Smooth muscle cell (in vitro differentiated cells): Measurements from ENCODE around the gene POLR2B. TPM values are rescaled to one million over a fixed set of nuclear protein-coding genes. Genes with fewer than 3 reads are reported as not detected.
A peak's percentile ranks its signal among the peaks of the same experiment; 100 is the strongest.

Experiments
- DNase-seq: peaks from one replicate; lab custom pipeline; 2025; ENCODE audit not compliant: unreplicated experiment; lab: John Stamatoyannopoulos, UW
- H2AFZ ChIP-seq: fragments of 200-600 bp; sonication (generic); 2 replicates; pipeline ENCODE4 v1.6.0; 2016; ENCODE audit warnings: antibody characterized with exemption, low read depth, mild to moderate bottlenecking
- H3F3A ChIP-seq: fragments of 200-600 bp; sonication (generic); 2 replicates; pipeline ENCODE4 v1.6.0; 2017; ENCODE audit warnings: antibody characterized with exemption, low read depth
- H3K27ac ChIP-seq: fragments of 200-600 bp; sonication (generic); 2 replicates; pipeline ENCODE4 v1.5.1; 2016; ENCODE audit warnings: low read depth, mild to moderate bottlenecking
- H3K27me3 ChIP-seq: fragments of 200-600 bp; sonication (generic); 2 replicates; pipeline ENCODE4 v1.6.1; 2016; ENCODE audit warnings: low read depth, mild to moderate bottlenecking
- H3K36me3 ChIP-seq: fragments of 200-600 bp; sonication (generic); 2 replicates; pipeline ENCODE4 v1.5.1; 2016; ENCODE audit warnings: low read depth
- H3K4me1 ChIP-seq: fragments of 200-600 bp; sonication (generic); 2 replicates; pipeline ENCODE4 v1.5.1; 2016; ENCODE audit warnings: low read depth
- H3K4me2 ChIP-seq: fragments of 200-600 bp; sonication (generic); 2 replicates; pipeline ENCODE4 v1.6.0; 2016; ENCODE audit warnings: mild to moderate bottlenecking
- H3K4me3 ChIP-seq: fragments of 200-600 bp; sonication (generic); 2 replicates; pipeline ENCODE4 v1.5.1; 2016; ENCODE audit warnings: mild to moderate bottlenecking
- H3K79me2 ChIP-seq: fragments of 200-600 bp; sonication (generic); 2 replicates; pipeline ENCODE4 v1.6.0; 2016; ENCODE audit warnings: low read depth, mild to moderate bottlenecking
- H3K9ac ChIP-seq: fragments of 200-600 bp; sonication (generic); 2 replicates; pipeline ENCODE4 v1.6.0; 2016; ENCODE audit warnings: low read depth
- H3K9me3 ChIP-seq: fragments of 200-600 bp; sonication (generic); replicated peaks from 2 replicates; pipeline ENCODE4 v1.5.1; 2016; ENCODE audit warnings: low read depth
- H4K20me1 ChIP-seq: fragments of 200-600 bp; sonication (generic); 2 replicates; pipeline ENCODE4 v1.6.0; 2016; ENCODE audit warnings: low read depth
- WGBS: methylation state at CpG from one replicate; pipeline ENCODE4 v1.1.7; 2016; ENCODE audit warnings: low lambda C conversion rate; 5-methylcytosine and 5-hydroxymethylcytosine counted together
- polyA plus RNA-seq: library from polyadenylated mRNA; unstranded; fragments of >200 nt; fragmentation: Nextera tagmentation; extraction: Ambion mirVana; gene quantifications from 2 replicates; pipeline ENCODE4 v1.2.1, GENCODE V29; 2016
- total RNA-seq: library from RNA; depleted of rRNA; stranded (reverse); fragments of >200 nt; gene quantifications from 2 replicates; pipeline ENCODE4 v1.2.3, GENCODE V29; 2014
- TF ChIP-seq, protein P1 (sequence below): fragments of 200-600 bp; sonication (generic); IDR thresholded peaks from 2 replicates; pipeline ENCODE4 v1.5.1; 2017; ENCODE audit warnings: borderline replicate concordance, mild to moderate bottlenecking, antibody characterized with exemption; ENCODE audit not compliant: insufficient read depth, poor library complexity, severe bottlenecking

POLR2B gene
- total and polyA plus RNA-seq, 2 experiments from 2014 or later, result 39.7 to 111 TPM

DNA sequence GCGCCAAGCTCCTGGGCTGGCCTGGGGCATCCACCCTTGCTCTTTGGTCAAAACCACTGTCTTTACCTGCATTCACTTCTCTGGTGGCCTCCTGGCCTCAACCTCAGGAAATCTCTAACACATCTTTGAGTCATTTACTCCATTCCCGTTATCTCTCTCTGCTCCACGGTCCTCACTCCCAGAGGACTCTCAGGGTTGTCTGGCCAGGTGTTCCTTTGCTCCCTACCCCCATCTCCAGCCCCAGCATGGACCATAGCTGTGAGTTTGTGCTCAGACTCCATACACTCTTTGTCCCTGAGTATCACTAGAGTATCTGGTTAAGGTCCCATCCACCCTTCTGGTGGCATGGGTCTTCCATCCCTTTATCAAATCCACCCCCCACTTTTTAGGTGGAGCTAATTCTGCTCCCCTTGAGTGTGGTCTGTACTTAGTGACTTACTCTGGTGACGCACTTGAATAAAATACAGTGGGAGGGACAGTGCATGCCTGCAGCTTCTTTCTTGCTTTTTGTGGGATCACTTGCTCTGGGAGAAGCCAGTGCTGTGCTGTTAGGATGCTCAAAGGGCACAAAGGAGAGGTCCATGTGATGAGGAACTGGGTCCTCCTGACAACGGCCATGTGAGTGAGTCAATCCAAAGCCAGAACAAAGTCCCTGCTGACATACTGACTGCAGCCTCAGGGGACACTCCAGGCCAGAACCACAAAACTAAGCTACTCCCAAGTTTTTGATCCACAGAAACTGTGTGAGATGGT lies 87.2 kb downstream of the POLR2B start:
- Histone ChIP-seq H3K4me2 (peak overlapping the region; percentile 73), H4K20me1 (no peaks in the 10 kb centered on the region), H3K79me2 (peaks cover 63% of the 10 kb centered on the region), H3K4me1 (peaks cover 11% of the 10 kb centered on the region), H3K27ac (peak overlapping the region; percentile 88), H3K9ac (peak overlapping the region; percentile 53), H3K36me3 (no peaks in the 10 kb centered on the region), H3K27me3 (no peaks in the 10 kb centered on the region), H2AFZ (no peak overlapping the region), H3F3A (peaks cover 80% of the 10 kb centered on the region), H3K9me3 (no peaks in the 10 kb centered on the region), H3K4me3 (no peak overlapping the region)
- TF ChIP-seq, protein P1, sequence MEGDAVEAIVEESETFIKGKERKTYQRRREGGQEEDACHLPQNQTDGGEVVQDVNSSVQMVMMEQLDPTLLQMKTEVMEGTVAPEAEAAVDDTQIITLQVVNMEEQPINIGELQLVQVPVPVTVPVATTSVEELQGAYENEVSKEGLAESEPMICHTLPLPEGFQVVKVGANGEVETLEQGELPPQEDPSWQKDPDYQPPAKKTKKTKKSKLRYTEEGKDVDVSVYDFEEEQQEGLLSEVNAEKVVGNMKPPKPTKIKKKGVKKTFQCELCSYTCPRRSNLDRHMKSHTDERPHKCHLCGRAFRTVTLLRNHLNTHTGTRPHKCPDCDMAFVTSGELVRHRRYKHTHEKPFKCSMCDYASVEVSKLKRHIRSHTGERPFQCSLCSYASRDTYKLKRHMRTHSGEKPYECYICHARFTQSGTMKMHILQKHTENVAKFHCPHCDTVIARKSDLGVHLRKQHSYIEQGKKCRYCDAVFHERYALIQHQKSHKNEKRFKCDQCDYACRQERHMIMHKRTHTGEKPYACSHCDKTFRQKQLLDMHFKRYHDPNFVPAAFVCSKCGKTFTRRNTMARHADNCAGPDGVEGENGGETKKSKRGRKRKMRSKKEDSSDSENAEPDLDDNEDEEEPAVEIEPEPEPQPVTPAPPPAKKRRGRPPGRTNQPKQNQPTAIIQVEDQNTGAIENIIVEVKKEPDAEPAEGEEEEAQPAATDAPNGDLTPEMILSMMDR, result no peak
- 67% methylated on average over 5 of the region's 5 CpGs for WGBS
- DNase-seq, result no peak

DNA sequence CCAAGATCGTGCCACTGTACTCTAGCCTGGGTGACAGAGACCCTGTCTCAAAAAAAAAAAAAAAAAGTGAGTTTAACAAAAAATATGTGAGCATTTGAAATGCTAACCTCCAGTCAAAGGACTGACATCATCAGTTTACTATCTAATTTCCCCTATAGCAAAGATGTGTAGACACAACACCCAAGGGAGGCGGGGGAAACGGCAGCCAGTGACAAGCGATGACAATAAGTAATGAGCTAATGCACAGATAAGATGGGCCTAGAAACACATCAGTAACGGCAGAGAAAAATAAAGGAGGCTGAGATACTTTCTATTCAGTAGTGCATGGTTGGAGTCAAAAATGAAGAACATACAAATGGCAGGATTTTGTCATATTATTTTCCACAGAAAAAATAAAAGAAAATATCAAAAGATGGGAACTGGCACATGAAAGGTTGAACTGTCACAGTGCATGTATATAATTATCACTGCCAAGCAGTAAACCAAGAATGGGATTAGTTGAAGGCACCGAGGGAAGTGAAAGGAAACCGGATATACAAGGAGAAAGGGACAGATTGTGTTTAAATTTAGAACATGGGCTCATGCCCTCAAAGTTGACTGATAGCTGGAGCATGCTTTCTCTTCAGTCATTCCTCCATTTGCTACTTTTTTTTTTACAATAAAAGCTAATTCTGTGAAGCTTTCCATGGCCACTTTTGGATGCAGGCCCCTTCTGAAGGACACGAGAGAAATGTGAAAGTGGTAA lies 89.7 kb downstream of the POLR2B start:
- Histone ChIP-seq H3K9ac (no peak overlapping the region), H3K4me2 (peak overlapping the region; percentile 49)

DNA sequence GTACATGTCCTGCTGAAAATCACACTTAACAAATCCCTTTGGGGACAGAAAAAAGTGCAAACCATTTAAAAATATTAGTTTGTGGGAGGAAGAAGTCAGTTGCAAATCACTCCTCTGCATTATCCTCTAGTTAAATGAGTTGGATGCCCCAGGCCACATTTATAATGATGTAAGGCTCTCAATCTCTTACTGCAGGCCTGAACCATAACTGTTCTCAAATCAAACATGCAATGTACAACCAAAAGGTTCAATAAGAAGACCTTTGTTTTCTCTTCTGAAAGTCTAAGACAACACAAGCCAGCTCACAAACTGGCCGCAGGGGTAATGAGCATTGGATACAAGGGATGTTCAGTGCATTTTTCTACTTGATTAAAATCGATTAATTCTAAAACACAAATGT lies 91.8 kb downstream of the POLR2B start:
- Histone ChIP-seq H3K27ac (peak overlapping the region; percentile 66), H3F3A (peaks cover 64% of the 10 kb centered on the region), H2AFZ (no peak overlapping the region), H3K27me3 (no peaks in the 10 kb centered on the region), H3K9ac (no peak overlapping the region), H3K4me3 (no peak overlapping the region), H3K4me2 (peak overlapping the region; percentile 44), H4K20me1 (no peaks in the 10 kb centered on the region), H3K36me3 (no peaks in the 10 kb centered on the region), H3K79me2 (peaks cover 70% of the 10 kb centered on the region), H3K4me1 (peaks cover 3% of the 10 kb centered on the region), H3K9me3 (no peaks in the 10 kb centered on the region)
- 93% methylated on average over 2 of the region's 2 CpGs for WGBS
- DNase-seq, result no peak
- TF ChIP-seq, protein P1, result no peak

More for the DNA sequence above, 89.7 kb downstream of the POLR2B start:
- Histone ChIP-seq H4K20me1 (no peaks in the 10 kb centered on the region), H3K79me2 (peaks cover 74% of the 10 kb centered on the region), H3K9me3 (no peaks in the 10 kb centered on the region), H3K27ac (peak overlapping the region; percentile 88), H3K4me3 (no peak overlapping the region), H2AFZ (no peak overlapping the region), H3K4me1 (no peaks in the 10 kb centered on the region), H3F3A (peaks cover 75% of the 10 kb centered on the region), H3K27me3 (no peaks in the 10 kb centered on the region), H3K36me3 (no peaks in the 10 kb centered on the region)
- no peak for DNase-seq
- WGBS, result 37% methylated on average over 8 of the region's 8 CpGs
- TF ChIP-seq, protein P1, result no peak
